GM23338 (cell line): ENCODE data around the gene BCL7C. TPM values are rescaled to one million over a fixed set of nuclear protein-coding genes. Genes with fewer than 3 reads are reported as not detected.

ENCODE experiments used
- ATAC-seq: fragments of 200-7000 bp; cut with Tn5 transposase; 3 replicates; pipeline ENCODE4 v1.9.1; 2020
- DNase-seq: peaks from one replicate; pipeline ENCODE4 v3.0.0-alpha.2; 2015; ENCODE audit warnings: low spot score
- H2AFZ ChIP-seq: fragments of 200-600 bp; sonication (generic); 2 replicates; pipeline ENCODE4 v1.8.0; 2016; ENCODE audit warnings: antibody characterized with exemption, mild to moderate bottlenecking, moderate library complexity
- H3F3A ChIP-seq: fragments of 200-600 bp; sonication (generic); replicated peaks from 2 replicates; pipeline ENCODE4 v1.8.0; 2017; ENCODE audit warnings: antibody characterized with exemption, mixed run types, low read depth
- H3K27ac ChIP-seq: fragments of 200-600 bp; sonication (generic); 2 replicates; pipeline ENCODE4 v1.6.1; 2016; ENCODE audit warnings: low read depth
- H3K27me3 ChIP-seq: fragments of 200-600 bp; sonication (generic); 2 replicates; pipeline ENCODE4 v1.8.0; 2016; ENCODE audit warnings: mild to moderate bottlenecking, mixed run types, moderate library complexity; ENCODE audit not compliant: insufficient read depth
- H3K36me3 ChIP-seq: fragments of 200-600 bp; sonication (generic); 2 replicates; pipeline ENCODE4 v1.8.0; 2016; ENCODE audit warnings: mild to moderate bottlenecking; ENCODE audit not compliant: insufficient read depth
- H3K4me1 ChIP-seq: fragments of 200-600 bp; sonication (generic); 2 replicates; pipeline ENCODE4 v1.8.0; 2016; ENCODE audit warnings: mild to moderate bottlenecking, moderate library complexity; ENCODE audit not compliant: insufficient read depth
- H3K4me2 ChIP-seq: fragments of 200-600 bp; sonication (generic); 2 replicates; pipeline ENCODE4 v1.7.1; 2017; ENCODE audit warnings: mixed run types
- H3K4me3 ChIP-seq: fragments of 200-600 bp; sonication (generic); 2 replicates; pipeline ENCODE4 v1.6.1; 2016; ENCODE audit warnings: mixed run types
- H3K79me2 ChIP-seq: fragments of 200-600 bp; sonication (generic); replicated peaks from 2 replicates; pipeline ENCODE4 v1.8.0; 2017; ENCODE audit warnings: mild to moderate bottlenecking; ENCODE audit not compliant: insufficient read depth
- H3K9me2 ChIP-seq: fragments of 200-600 bp; sonication (generic); 2 replicates; pipeline ENCODE4 v1.8.0; 2017; ENCODE audit not compliant: insufficient read depth
- H4K20me1 ChIP-seq: fragments of 200-600 bp; sonication (generic); replicated peaks from 2 replicates; pipeline ENCODE4 v1.8.0; 2017; ENCODE audit warnings: mild to moderate bottlenecking; ENCODE audit not compliant: insufficient read depth
- H3K27ac Mint-ChIP-seq: 2 replicates; pipeline ENCODE4 v1.8.0; 2020; ENCODE audit warnings: inconsistent platforms, mild to moderate bottlenecking, moderate library complexity, mixed read lengths
- H3K27me3 Mint-ChIP-seq: 3 replicates; pipeline ENCODE4 v1.8.0; 2022; ENCODE audit warnings: low read depth, mild to moderate bottlenecking, moderate library complexity, mixed read lengths, inconsistent platforms; ENCODE audit not compliant: insufficient read depth, poor library complexity
- H3K36me3 Mint-ChIP-seq: 3 replicates; pipeline ENCODE4 v1.8.0; 2021; ENCODE audit warnings: low read depth, mild to moderate bottlenecking, inconsistent platforms, moderate library complexity, mixed read lengths
- H3K4me1 Mint-ChIP-seq: 3 replicates; pipeline ENCODE4 v1.8.0; 2020; ENCODE audit warnings: mild to moderate bottlenecking, inconsistent platforms, mixed read lengths
- H3K4me3 Mint-ChIP-seq: 3 replicates; pipeline ENCODE4 v1.8.0; 2021; ENCODE audit warnings: moderate library complexity, mild to moderate bottlenecking, inconsistent platforms, mixed read lengths
- H3K9me3 Mint-ChIP-seq: 3 replicates; pipeline ENCODE4 v1.8.0; 2020; ENCODE audit warnings: moderate library complexity, mild to moderate bottlenecking, inconsistent platforms, mixed read lengths
- ETS1 ChIP-seq: IDR thresholded peaks from 2 replicates; pipeline ENCODE4 v1.6.1; 2016; ENCODE audit warnings: antibody characterized with exemption
- EZH2 ChIP-seq: fragments of 200-600 bp; sonication (generic); IDR thresholded peaks from one replicate; pipeline ENCODE4 v1.8.0; 2017; ENCODE audit warnings: antibody characterized with exemption, mild to moderate bottlenecking, low read depth; ENCODE audit not compliant: unreplicated experiment
- EZH2phosphoT487 ChIP-seq: fragments of 200-600 bp; sonication (generic); IDR thresholded peaks from one replicate; pipeline ENCODE4 v1.8.1; 2018; ENCODE audit warnings: antibody characterized with exemption; ENCODE audit not compliant: unreplicated experiment
- STAT1 ChIP-seq: IDR thresholded peaks from one replicate; pipeline ENCODE4 v1.6.1; 2016; ENCODE audit warnings: antibody characterized with exemption; ENCODE audit not compliant: unreplicated experiment
- ZNF114 ChIP-seq: fragments of 250-450 bp; sonication (Bioruptor Pico); IDR thresholded peaks from 2 replicates; pipeline ENCODE4 v1.5.0; 2020; ENCODE audit warnings: mild to moderate bottlenecking, moderate library complexity
- ZNF331 ChIP-seq: fragments of 250-450 bp; sonication (Bioruptor Pico); IDR thresholded peaks from 2 replicates; pipeline ENCODE4 v1.5.0; 2020; ENCODE audit warnings: low read depth, mild to moderate bottlenecking, moderate library complexity
- polyA plus RNA-seq: library from polyadenylated mRNA; unstranded; fragments of >200 nt; fragmentation: Nextera tagmentation; extraction: Ambion mirVana; gene quantifications from 2 replicates; pipeline ENCODE4 v1.2.1, GENCODE V29; 2016
- total RNA-seq: library from RNA; depleted of rRNA; stranded (reverse); fragments of >200 nt; shearing (Covaris generic); gene quantifications from 2 replicates; pipeline ENCODE4 v1.2.3, GENCODE V29; 2014
- TF ChIP-seq, protein P1 (sequence below), 2 experiments: fragments of 200-600 bp in 1 of 2; sonication (generic) in 1 of 2; conservative IDR thresholded peaks; 2 replicates each; pipeline versions ENCODE4 v1.5.1 to v1.6.1; 2016 to 2017; ENCODE audit warnings: antibody characterized with exemption in 2 of 2, low read depth in 2 of 2, mild to moderate bottlenecking in 2 of 2, moderate library complexity in 1 of 2
- TF ChIP-seq, protein P2 (sequence below): fragments of 250-450 bp; sonication (Bioruptor Pico); IDR thresholded peaks from 2 replicates; pipeline ENCODE4 v1.5.0; 2020; ENCODE audit warnings: mild to moderate bottlenecking, moderate library complexity

The BCL7C gene
- total and polyA plus RNA-seq, 2 experiments from 2014 or later = 17.5 to 22.1 TPM

- Histone ChIP-seq H3F3A (no peaks in the 10 kb centered on the region), H3K27ac (no peak overlapping the region), H3K4me1 (peaks cover 4% of the 10 kb centered on the region; the same call in 1 of the 2 replicates), H3K4me3 (no peak overlapping the region), H4K20me1 (no peaks in the 10 kb centered on the region), H3K27me3 (no peaks in the 10 kb centered on the region), H3K36me3 (no peaks in the 10 kb centered on the region), H3K9me2 (no peaks in the 10 kb centered on the region), H2AFZ (no peak overlapping the region), H3K79me2 (no peaks in the 10 kb centered on the region), H3K4me2 (no peak overlapping the region)
- Mint-ChIP-seq H3K4me1 (peaks cover 10% of the 10 kb centered on the region; the same call in 2 of the 3 replicates), H3K27ac (no peak overlapping the region), H3K36me3 (no peaks in the 10 kb centered on the region), H3K27me3 (peaks cover 4% of the 10 kb centered on the region), H3K9me3 (no peaks in the 10 kb centered on the region), H3K4me3 (no peak overlapping the region)
- TF ChIP-seq STAT1 (no peak), ZNF331 (CRISPR knock-in tag) (no peak), EZH2 (no peak), ZNF114 (no peak), EZH2phosphoT487 (no peak), ETS1 (no peak)
- TF ChIP-seq, protein P1, sequence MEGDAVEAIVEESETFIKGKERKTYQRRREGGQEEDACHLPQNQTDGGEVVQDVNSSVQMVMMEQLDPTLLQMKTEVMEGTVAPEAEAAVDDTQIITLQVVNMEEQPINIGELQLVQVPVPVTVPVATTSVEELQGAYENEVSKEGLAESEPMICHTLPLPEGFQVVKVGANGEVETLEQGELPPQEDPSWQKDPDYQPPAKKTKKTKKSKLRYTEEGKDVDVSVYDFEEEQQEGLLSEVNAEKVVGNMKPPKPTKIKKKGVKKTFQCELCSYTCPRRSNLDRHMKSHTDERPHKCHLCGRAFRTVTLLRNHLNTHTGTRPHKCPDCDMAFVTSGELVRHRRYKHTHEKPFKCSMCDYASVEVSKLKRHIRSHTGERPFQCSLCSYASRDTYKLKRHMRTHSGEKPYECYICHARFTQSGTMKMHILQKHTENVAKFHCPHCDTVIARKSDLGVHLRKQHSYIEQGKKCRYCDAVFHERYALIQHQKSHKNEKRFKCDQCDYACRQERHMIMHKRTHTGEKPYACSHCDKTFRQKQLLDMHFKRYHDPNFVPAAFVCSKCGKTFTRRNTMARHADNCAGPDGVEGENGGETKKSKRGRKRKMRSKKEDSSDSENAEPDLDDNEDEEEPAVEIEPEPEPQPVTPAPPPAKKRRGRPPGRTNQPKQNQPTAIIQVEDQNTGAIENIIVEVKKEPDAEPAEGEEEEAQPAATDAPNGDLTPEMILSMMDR (conservative IDR thresholded peaks at IDR 0.05; ENCODE audit: low read depth in 2 of 2) = no peak
- TF ChIP-seq, protein P2, sequence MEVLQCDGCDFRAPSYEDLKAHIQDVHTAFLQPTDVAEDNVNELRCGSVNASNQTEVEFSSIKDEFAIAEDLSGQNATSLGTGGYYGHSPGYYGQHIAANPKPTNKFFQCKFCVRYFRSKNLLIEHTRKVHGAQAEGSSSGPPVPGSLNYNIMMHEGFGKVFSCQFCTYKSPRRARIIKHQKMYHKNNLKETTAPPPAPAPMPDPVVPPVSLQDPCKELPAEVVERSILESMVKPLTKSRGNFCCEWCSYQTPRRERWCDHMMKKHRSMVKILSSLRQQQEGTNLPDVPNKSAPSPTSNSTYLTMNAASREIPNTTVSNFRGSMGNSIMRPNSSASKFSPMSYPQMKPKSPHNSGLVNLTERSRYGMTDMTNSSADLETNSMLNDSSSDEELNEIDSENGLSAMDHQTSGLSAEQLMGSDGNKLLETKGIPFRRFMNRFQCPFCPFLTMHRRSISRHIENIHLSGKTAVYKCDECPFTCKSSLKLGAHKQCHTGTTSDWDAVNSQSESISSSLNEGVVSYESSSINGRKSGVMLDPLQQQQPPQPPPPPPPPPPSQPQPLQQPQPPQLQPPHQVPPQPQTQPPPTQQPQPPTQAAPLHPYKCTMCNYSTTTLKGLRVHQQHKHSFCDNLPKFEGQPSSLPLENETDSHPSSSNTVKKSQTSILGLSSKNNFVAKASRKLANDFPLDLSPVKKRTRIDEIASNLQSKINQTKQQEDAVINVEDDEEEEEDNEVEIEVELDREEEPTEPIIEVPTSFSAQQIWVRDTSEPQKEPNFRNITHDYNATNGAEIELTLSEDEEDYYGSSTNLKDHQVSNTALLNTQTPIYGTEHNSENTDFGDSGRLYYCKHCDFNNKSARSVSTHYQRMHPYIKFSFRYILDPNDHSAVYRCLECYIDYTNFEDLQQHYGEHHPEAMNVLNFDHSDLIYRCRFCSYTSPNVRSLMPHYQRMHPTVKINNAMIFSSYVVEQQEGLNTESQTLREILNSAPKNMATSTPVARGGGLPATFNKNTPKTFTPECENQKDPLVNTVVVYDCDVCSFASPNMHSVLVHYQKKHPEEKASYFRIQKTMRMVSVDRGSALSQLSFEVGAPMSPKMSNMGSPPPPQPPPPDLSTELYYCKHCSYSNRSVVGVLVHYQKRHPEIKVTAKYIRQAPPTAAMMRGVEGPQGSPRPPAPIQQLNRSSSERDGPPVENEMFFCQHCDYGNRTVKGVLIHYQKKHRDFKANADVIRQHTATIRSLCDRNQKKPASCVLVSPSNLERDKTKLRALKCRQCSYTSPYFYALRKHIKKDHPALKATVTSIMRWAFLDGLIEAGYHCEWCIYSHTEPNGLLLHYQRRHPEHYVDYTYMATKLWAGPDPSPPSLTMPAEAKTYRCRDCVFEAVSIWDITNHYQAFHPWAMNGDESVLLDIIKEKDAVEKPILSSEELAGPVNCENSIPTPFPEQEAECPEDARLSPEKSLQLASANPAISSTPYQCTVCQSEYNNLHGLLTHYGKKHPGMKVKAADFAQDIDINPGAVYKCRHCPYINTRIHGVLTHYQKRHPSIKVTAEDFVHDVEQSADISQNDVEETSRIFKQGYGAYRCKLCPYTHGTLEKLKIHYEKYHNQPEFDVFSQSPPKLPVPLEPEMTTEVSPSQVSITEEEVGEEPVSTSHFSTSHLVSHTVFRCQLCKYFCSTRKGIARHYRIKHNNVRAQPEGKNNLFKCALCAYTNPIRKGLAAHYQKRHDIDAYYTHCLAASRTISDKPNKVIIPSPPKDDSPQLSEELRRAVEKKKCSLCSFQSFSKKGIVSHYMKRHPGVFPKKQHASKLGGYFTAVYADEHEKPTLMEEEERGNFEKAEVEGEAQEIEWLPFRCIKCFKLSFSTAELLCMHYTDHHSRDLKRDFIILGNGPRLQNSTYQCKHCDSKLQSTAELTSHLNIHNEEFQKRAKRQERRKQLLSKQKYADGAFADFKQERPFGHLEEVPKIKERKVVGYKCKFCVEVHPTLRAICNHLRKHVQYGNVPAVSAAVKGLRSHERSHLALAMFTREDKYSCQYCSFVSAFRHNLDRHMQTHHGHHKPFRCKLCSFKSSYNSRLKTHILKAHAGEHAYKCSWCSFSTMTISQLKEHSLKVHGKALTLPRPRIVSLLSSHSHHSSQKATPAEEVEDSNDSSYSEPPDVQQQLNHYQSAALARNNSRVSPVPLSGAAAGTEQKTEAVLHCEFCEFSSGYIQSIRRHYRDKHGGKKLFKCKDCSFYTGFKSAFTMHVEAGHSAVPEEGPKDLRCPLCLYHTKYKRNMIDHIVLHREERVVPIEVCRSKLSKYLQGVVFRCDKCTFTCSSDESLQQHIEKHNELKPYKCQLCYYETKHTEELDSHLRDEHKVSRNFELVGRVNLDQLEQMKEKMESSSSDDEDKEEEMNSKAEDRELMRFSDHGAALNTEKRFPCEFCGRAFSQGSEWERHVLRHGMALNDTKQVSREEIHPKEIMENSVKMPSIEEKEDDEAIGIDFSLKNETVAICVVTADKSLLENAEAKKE (CRISPR knock-in tag) = no peak
- ATAC-seq = no peak
- DNase-seq = no peak
These were observed 21.0 kb upstream of the BCL7C start for GRCh38 chr16:30914830-30915229.
